Caco-2 (cell line): ENCODE results near the gene LTBP3. TPM values are rescaled to one million over a fixed set of nuclear protein-coding genes. Genes with fewer than 3 reads are reported as not detected.

Experiments
- BruUV-seq: library from RNA; stranded (reverse); fragments of 400-500 nt; replicated peaks from 2 replicates; lab custom pipeline; 2021; lab: Mats Ljungman, UMichigan
- CTCF ChIA-PET: fragments of 300-600 bp; sonication (Branson Sonifier 250); formaldehyde crosslinking; loops from one replicate; lab custom pipeline; 2022; ENCODE audit warnings: antibody characterized with exemption; lab: Charles Lee
- POLR2A ChIA-PET: fragments of 300-600 bp; sonication (Branson Sonifier 250); formaldehyde crosslinking; loops from one replicate; lab custom pipeline; 2022; ENCODE audit warnings: antibody characterized with exemption; lab: Charles Lee
- DNase-seq, 2 experiments: peaks; one replicate each; pipeline versions ENCODE4 v3.0.0 to v3.0.0-alpha.2; 2020 to 2022
- H3K27me3 ChIP-seq: replicated peaks from 2 replicates; pipeline ENCODE4 v1.6.0; 2011; ENCODE audit warnings: low read length; ENCODE audit not compliant: control insufficient read depth, insufficient read depth
- H3K36me3 ChIP-seq: 2 replicates; pipeline ENCODE4 v1.5.1; 2011; ENCODE audit warnings: low read length; ENCODE audit not compliant: control insufficient read depth, insufficient read depth
- H3K4me1 ChIP-seq: fragments of 250-450 bp; sonication (Bioruptor Pico); 2 replicates; pipeline ENCODE4 v1.5.1; 2020; ENCODE audit warnings: mild to moderate bottlenecking
- H3K4me3 ChIP-seq: 2 replicates; pipeline ENCODE4 v1.5.1; 2011; ENCODE audit warnings: low read depth, mild to moderate bottlenecking, control low read depth, low read length
- H3K9me3 ChIP-seq: fragments of 250-450 bp; sonication (Bioruptor Pico); 2 replicates; pipeline ENCODE4 v1.5.1; 2020; ENCODE audit warnings: mild to moderate bottlenecking, moderate library complexity
- H3K27ac Mint-ChIP-seq: one replicate; pipeline ENCODE4 v1.8.0; 2022; ENCODE audit warnings: mixed read lengths; ENCODE audit not compliant: unreplicated experiment
- H3K27me3 Mint-ChIP-seq: one replicate; pipeline ENCODE4 v1.8.0; 2022; ENCODE audit warnings: mixed read lengths; ENCODE audit not compliant: insufficient read depth, unreplicated experiment
- H3K36me3 Mint-ChIP-seq: one replicate; pipeline ENCODE4 v1.8.0; 2022; ENCODE audit warnings: mild to moderate bottlenecking, mixed read lengths; ENCODE audit not compliant: insufficient read depth, unreplicated experiment
- H3K4me1 Mint-ChIP-seq: one replicate; pipeline ENCODE4 v1.8.0; 2022; ENCODE audit warnings: low read depth, mixed read lengths; ENCODE audit not compliant: unreplicated experiment
- H3K4me3 Mint-ChIP-seq: one replicate; pipeline ENCODE4 v1.8.0; 2022; ENCODE audit warnings: mild to moderate bottlenecking, moderate library complexity, mixed read lengths; ENCODE audit not compliant: unreplicated experiment
- H3K9me3 Mint-ChIP-seq: one replicate; pipeline ENCODE4 v1.8.0; 2022; ENCODE audit warnings: mixed read lengths; ENCODE audit not compliant: unreplicated experiment
- CTCF ChIP-seq, 2 experiments: fragments of 200-600 bp in 1 of 2; IDR thresholded peaks; 1 replicate in 1 of 2; 2 replicates in 1 of 2; pipeline versions ENCODE4 v1.5.1 to v1.8.0; 2011 to 2022; ENCODE audit warnings: antibody characterized with exemption in 1 of 2, control low read depth in 1 of 2, inconsistent platforms in 1 of 2, low read depth in 1 of 2, low read length in 1 of 2, mild to moderate bottlenecking in 1 of 2, moderate library complexity in 1 of 2; ENCODE audit not compliant: insufficient read depth in 1 of 2, severe bottlenecking in 1 of 2, unreplicated experiment in 1 of 2
- intact Hi-C: fragments of 100-400 bp; cut with micrococcal nuclease; formaldehyde crosslinking; loops from one replicate; pipeline ENCODE4 v1.10.0; 2022; ENCODE audit not compliant: unreplicated experiment
- total RNA-seq: library from RNA; stranded (reverse); gene quantifications from 2 replicates; pipeline ENCODE4 v1.2.3, GENCODE V29; 2022

The LTBP3 gene
- total RNA-seq, 1 experiment from 2014 or later, result 91.2 TPM

- ChIA-PET CTCF (interaction anchor here (0.5 to 1.0 kb wide), 4 partner anchors 16 to 312 kb away, joined by 3 to 5 read pairs (median 3); partner anchors contain the start of gene FIBP), POLR2A (interaction anchor here (0.6 to 1.0 kb wide), 4 partner anchors 15 to 300 kb away, joined by 3 to 4 read pairs (median 4); no protein-coding TSS in a partner anchor)
- BruUV-seq, result no TSS peak
- H3K27me3 ChIP-seq, result no peaks in the 10 kb centered on the region
- TF ChIP-seq CTCF (IDR thresholded peaks at IDR 0.05; ENCODE audit: insufficient read depth in 1 of 2, low read depth in 1 of 2, low read length in 1 of 2, severe bottlenecking in 1 of 2, unreplicated experiment in 1 of 2), result no peak
- no peaks in the 10 kb centered on the region; the same call in none of the 2 replicates for H3K36me3 ChIP-seq
- H3K4me3 ChIP-seq, result peak within 1 kb of the TSS; percentile 56
- peak in 1 of 2 experiments; percentile 78 for DNase-seq
- intact Hi-C loops, result loop anchor here (2.0 kb wide), 1 partner anchor 17 kb away; no protein-coding TSS in a partner anchor
- peak within 1 kb of the TSS; percentile 72 for H3K27ac Mint-ChIP-seq
- no peaks in the 10 kb centered on the region for H3K9me3 Mint-ChIP-seq
- peaks cover 12% of the 10 kb centered on the region for H3K4me1 Mint-ChIP-seq
- peaks cover 38% of the 10 kb centered on the region for H3K4me1 ChIP-seq
- H3K9me3 ChIP-seq, result no peaks in the 10 kb centered on the region
- H3K4me3 Mint-ChIP-seq, result peak within 1 kb of the TSS; percentile 98
- H3K27me3 Mint-ChIP-seq, result no peaks in the 10 kb centered on the region
- H3K36me3 Mint-ChIP-seq, result peaks cover 46% of the 10 kb centered on the region
Observed at GRCh38 chr11:65575568-65576231, 17.5 kb upstream of the LTBP3 start, which contains the start of gene EHBP1L1. Gene EHBP1L1 (plus strand): TSS chr11:65576053. CDS start chr11:65576303, 250 bp downstream.

- Histone ChIP-seq H3K9me3 (no peaks in the 10 kb centered on the region), H3K27me3 (no peaks in the 10 kb centered on the region), H3K4me3 (peak overlapping the region; percentile 56), H3K36me3 (no peaks in the 10 kb centered on the region; the same call in none of the 2 replicates), H3K4me1 (peaks cover 38% of the 10 kb centered on the region)
- CTCF ChIA-PET, result interaction anchor here (0.9 kb wide), 1 partner anchor 19 kb away, joined by 5 read pairs; no protein-coding TSS in a partner anchor
- Mint-ChIP-seq H3K27ac (peak overlapping the region; percentile 72), H3K4me1 (peaks cover 9% of the 10 kb centered on the region), H3K9me3 (no peaks in the 10 kb centered on the region), H3K4me3 (peak overlapping the region; percentile 98), H3K27me3 (no peaks in the 10 kb centered on the region), H3K36me3 (peaks cover 53% of the 10 kb centered on the region)
- intact Hi-C loops, result loop anchor here (1.0 to 2.0 kb wide), 2 partner anchors 18 to 32 kb away; no protein-coding TSS in a partner anchor
- POLR2A ChIA-PET, result interaction anchor here (0.6 kb wide), 2 partner anchors 16 to 274 kb away, joined by 3 to 4 read pairs; no protein-coding TSS in a partner anchor
- peak; percentile 58 to 75 for DNase-seq
- no peak for TF ChIP-seq CTCF (IDR thresholded peaks at IDR 0.05; ENCODE audit: insufficient read depth in 1 of 2, low read depth in 1 of 2, low read length in 1 of 2, severe bottlenecking in 1 of 2, unreplicated experiment in 1 of 2)
- BruUV-seq, result no TSS peak
Observed at GRCh38 chr11:65574811-65575567, 16.8 kb upstream of the LTBP3 start.
